RWPE2 (cell line): ENCODE measurements around the gene ADAMTS8.

Experiments
- ATAC-seq: fragments of 200-7000 bp; cut with Tn5 transposase; 3 replicates; pipeline ENCODE4 v1.9.1; 2021; ENCODE audit warnings: low read depth
- DNase-seq: peaks from one replicate; pipeline ENCODE4 v3.0.0-alpha.2; 2020; ENCODE audit warnings: low spot score
- H3K27ac ChIP-seq: fragments of 450-650 bp; 2 replicates; pipeline ENCODE4 v1.5.1; 2017; ENCODE audit warnings: mild to moderate bottlenecking; ENCODE audit not compliant: poor library complexity, severe bottlenecking
- H3K27me3 ChIP-seq: fragments of 250-450 bp; sonication (Bioruptor Pico); 2 replicates; pipeline ENCODE4 v1.5.1; 2021; ENCODE audit warnings: mild to moderate bottlenecking, moderate library complexity; ENCODE audit not compliant: insufficient read depth, poor library complexity, severe bottlenecking
- H3K36me3 ChIP-seq: fragments of 250-450 bp; sonication (Bioruptor Pico); 2 replicates; pipeline ENCODE4 v1.5.1; 2020; ENCODE audit warnings: low read depth, mild to moderate bottlenecking, moderate library complexity
- H3K4me1 ChIP-seq: fragments of 250-450 bp; sonication (Bioruptor Pico); 2 replicates; pipeline ENCODE4 v1.5.1; 2021; ENCODE audit warnings: mild to moderate bottlenecking, moderate library complexity; ENCODE audit not compliant: insufficient read depth, poor library complexity, severe bottlenecking
- H3K4me3 ChIP-seq: fragments of 250-450 bp; sonication (Bioruptor Pico); 2 replicates; pipeline ENCODE4 v1.5.1; 2021; ENCODE audit warnings: mild to moderate bottlenecking, moderate library complexity; ENCODE audit not compliant: severe bottlenecking
- H3K9me3 ChIP-seq: fragments of 250-450 bp; sonication (Bioruptor Pico); 2 replicates; pipeline ENCODE4 v1.5.1; 2021; ENCODE audit warnings: mild to moderate bottlenecking, moderate library complexity; ENCODE audit not compliant: severe bottlenecking
- CTCF ChIP-seq: fragments of 450-650 bp; IDR thresholded peaks from one replicate; pipeline ENCODE4 v1.5.1; 2017; ENCODE audit warnings: mild to moderate bottlenecking, moderate library complexity; ENCODE audit not compliant: poor library complexity, severe bottlenecking

ADAMTS8 gene

GRCh38 chr11:130411223-130411622 lies 17.2 kb downstream of the ADAMTS8 start:
- H3K36me3 ChIP-seq = no peaks in the 10 kb centered on the region
- H3K27me3 ChIP-seq = no peaks in the 10 kb centered on the region
- no peak overlapping the region for H3K27ac ChIP-seq
- H3K4me1 ChIP-seq = peaks cover 10% of the 10 kb centered on the region
- no peaks in the 10 kb centered on the region for H3K9me3 ChIP-seq
- no peak for ATAC-seq
- no peak for TF ChIP-seq CTCF
- no peak overlapping the region for H3K4me3 ChIP-seq
- DNase-seq = no peak

- no peak for TF ChIP-seq CTCF
- no peak for DNase-seq
- H3K4me1 ChIP-seq = peaks cover 10% of the 10 kb centered on the region
Observed at GRCh38 chr11:130409594-130410388, 18.6 kb downstream of the ADAMTS8 start.

GRCh38 chr11:130408901-130409300 lies 19.5 kb downstream of the ADAMTS8 start:
- H3K36me3 ChIP-seq = no peaks in the 10 kb centered on the region
- H3K27ac ChIP-seq = no peak overlapping the region
- H3K9me3 ChIP-seq = no peaks in the 10 kb centered on the region
- no peak overlapping the region for H3K4me3 ChIP-seq
- DNase-seq = no peak
- no peaks in the 10 kb centered on the region for H3K27me3 ChIP-seq
- H3K4me1 ChIP-seq = peaks cover 10% of the 10 kb centered on the region
- no peak for ATAC-seq
- TF ChIP-seq CTCF = no peak

More at GRCh38 chr11:130409594-130410388, 18.6 kb downstream of the ADAMTS8 start:
- no peaks in the 10 kb centered on the region for H3K36me3 ChIP-seq
- H3K4me3 ChIP-seq = no peak overlapping the region
- H3K27ac ChIP-seq = no peak overlapping the region
- no peak for ATAC-seq
- H3K27me3 ChIP-seq = no peaks in the 10 kb centered on the region
- no peaks in the 10 kb centered on the region for H3K9me3 ChIP-seq

GRCh38 chr11:130408401-130408890 lies 20.0 kb downstream of the ADAMTS8 start:
- TF ChIP-seq CTCF = no peak
- no peaks in the 10 kb centered on the region for H3K9me3 ChIP-seq
- H3K4me3 ChIP-seq = no peak overlapping the region
- DNase-seq (no peak), ATAC-seq (no peak; the same call in 2 of the 3 replicates)
- no peaks in the 10 kb centered on the region for H3K36me3 ChIP-seq
- peaks cover 6% of the 10 kb centered on the region for H3K4me1 ChIP-seq
- no peak overlapping the region for H3K27ac ChIP-seq
- H3K27me3 ChIP-seq = no peaks in the 10 kb centered on the region

- Histone ChIP-seq H3K27ac (no peak overlapping the region), H3K27me3 (no peaks in the 10 kb centered on the region), H3K9me3 (no peaks in the 10 kb centered on the region), H3K4me1 (peaks cover 8% of the 10 kb centered on the region), H3K4me3 (no peak overlapping the region), H3K36me3 (no peaks in the 10 kb centered on the region)
- ATAC-seq (peak; percentile 93), DNase-seq (peak; percentile 87)
- TF ChIP-seq CTCF = no peak
Observed at GRCh38 chr11:130407978-130408377, 20.4 kb downstream of the ADAMTS8 start.
